IMR-90 (cell line): ENCODE data around the gene DDIAS. TPM values are rescaled to one million over a fixed set of nuclear protein-coding genes. Genes with fewer than 3 reads are reported as not detected.

Experiments
- polyA plus RNA-seq, 3 experiments: library from polyadenylated mRNA; depleted of rRNA; stranded (reverse); fragments of >200 nt; gene quantifications; 2 replicates each; pipeline ENCODE4 v1.2.3, GENCODE V29; 2012; ENCODE audit warnings: low replicate concordance in 1 of 3
- total RNA-seq: library from RNA; depleted of rRNA; stranded (reverse); fragments of >200 nt; gene quantifications from 2 replicates; pipeline ENCODE4 v1.2.3, GENCODE V29; 2012; rRNA removed

DDIAS gene
- total and polyA plus RNA-seq, 2 of the 4 experiments (the other 2 are of a cell fraction): 4.3 to 15.8 TPM

Other genes starting within 250 kb of the DDIAS start
- gene FAM181B, start 167.9 kb upstream of the DDIAS start, total RNA-seq: not detected in 2 replicates
- not detected in 2 replicates for gene FAM181B, start 167.9 kb upstream of the DDIAS start, polyA plus RNA-seq (2012; rRNA removed)
- 31.7 TPM in 2 replicates for gene PRCP, start 1.3 kb upstream of the DDIAS start, total RNA-seq
- gene PRCP, start 1.3 kb upstream of the DDIAS start, polyA plus RNA-seq (2012; rRNA removed): 56.8 and 64.9 TPM in 2 replicates
- gene RAB30, start 170.2 kb downstream of the DDIAS start, total RNA-seq: 14.4 and 25.6 TPM in 2 replicates
- 4.6 and 7.2 TPM in 2 replicates for gene RAB30, start 170.2 kb downstream of the DDIAS start, polyA plus RNA-seq (2012; rRNA removed)